HG02759 (cell line): ENCODE results near the gene SH3RF2.
A peak's percentile ranks its signal among the peaks of the same experiment; 100 is the strongest.

Experiments
- ATAC-seq: cut with Tn5 transposase; IDR thresholded peaks from one replicate; pipeline ENCODE4 v1.9.1; 2021; ENCODE audit warnings: mild to moderate bottlenecking, moderate library complexity; ENCODE audit not compliant: unreplicated experiment

Gene SH3RF2

DNA sequence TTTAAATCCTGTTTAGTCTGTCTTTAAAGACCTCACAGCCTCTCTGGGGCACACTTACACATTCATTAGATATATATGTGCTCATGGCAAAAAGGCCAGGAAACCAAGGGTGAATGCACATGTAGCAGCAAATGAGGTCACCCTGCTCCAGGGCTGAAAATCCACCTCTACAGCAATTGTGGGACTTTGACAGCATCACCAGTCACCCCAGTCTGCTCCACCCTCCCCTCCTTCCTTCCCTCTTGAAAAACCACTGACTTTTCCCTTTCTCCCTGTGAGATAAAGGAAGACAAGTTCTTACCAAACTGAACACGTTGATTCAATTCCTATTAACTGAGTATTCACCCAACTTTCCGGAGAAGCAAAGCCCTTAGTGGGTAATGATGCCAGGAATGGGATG lies 15.2 kb upstream of the SH3RF2 start:
- no peak for ATAC-seq

- ATAC-seq, result no peak
Measured at GRCh38 chr5:145922059-145922458, 14.3 kb upstream of the SH3RF2 start.

DNA sequence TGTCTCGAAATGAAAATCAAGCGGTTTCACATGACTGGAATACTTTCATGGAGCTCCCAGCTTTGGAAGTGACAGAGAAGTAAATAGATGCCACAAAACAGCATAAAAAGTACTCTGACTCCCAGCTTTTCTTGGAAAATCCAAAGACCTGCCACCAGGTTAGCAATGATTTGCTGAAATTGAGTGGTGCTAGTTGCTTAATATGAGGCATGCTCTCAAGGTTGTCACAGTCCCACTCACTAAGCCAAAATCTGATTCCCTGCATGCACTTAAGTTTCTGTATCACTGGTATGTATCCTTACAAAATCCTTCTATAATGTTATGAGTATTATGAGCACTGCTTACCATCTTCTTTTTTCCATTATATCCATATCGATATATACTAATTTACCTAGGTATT lies 13.0 kb upstream of the SH3RF2 start:
- ATAC-seq, result no peak

- ATAC-seq, result no peak
Measured at GRCh38 chr5:145924849-145925248, 11.5 kb upstream of the SH3RF2 start.

DNA sequence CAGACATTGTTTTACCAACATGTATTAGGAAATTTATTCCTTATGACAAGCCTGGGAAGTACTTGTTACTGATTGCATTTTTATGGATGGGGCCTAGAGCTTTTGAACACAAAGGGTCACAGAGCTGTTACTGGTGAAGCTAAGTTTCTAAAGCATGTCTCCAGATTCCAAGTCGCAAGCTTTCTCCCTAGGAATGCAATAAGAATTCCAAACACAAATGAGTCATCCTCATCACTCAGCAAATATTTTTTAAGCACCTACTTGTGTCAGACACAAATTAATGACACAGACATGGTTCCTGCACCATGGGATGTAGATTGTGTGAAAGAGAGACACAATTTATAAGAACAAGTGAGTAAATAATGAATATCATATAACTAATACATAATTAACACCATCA lies 11.0 kb upstream of the SH3RF2 start:
- ATAC-seq, result no peak

- ATAC-seq, result no peak
Measured at GRCh38 chr5:145925803-145926202, 10.6 kb upstream of the SH3RF2 start.

DNA sequence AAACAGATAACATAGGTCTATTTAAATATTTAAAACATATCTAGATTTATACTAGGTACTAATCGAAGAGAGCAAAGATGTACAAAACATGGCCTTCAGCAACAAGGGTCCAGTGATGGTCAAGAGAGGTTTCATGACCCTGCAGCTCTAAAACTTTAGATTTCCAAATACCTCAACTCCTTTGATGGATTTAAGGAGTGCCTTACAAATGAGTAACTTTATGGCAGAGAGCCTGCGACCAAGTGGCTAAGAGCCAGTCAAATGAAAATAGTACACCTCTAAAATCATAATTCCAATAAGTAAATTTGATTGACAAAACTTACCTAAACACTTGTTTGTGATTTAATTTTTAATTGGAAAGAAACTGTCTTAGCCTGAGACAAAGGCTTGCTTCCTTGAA lies 4.7 kb upstream of the SH3RF2 start:
- no peak for ATAC-seq

DNA sequence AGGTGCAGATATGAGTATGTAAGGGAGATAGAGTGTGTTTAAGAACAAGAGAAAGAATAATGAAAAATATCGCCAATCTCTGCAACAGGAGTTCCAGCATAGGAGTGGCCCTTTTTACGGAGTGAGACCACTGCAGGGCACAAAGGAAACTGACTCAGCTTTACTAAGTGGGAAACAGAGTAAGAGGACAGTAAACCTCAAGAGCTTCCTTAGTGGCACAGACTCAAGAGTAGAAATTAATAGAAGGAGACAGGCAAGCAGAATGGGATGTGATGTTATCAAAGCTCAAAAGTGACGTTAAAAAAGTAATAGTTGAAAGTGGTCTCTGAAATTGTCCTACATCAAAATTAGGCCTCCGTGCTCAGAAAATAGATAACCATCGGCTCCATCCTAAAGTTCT lies 2.1 kb upstream of the SH3RF2 start:
- no peak for ATAC-seq

- ATAC-seq, result no peak
Measured at GRCh38 chr5:145937432-145938250, 1.3 kb downstream of the SH3RF2 start.

DNA sequence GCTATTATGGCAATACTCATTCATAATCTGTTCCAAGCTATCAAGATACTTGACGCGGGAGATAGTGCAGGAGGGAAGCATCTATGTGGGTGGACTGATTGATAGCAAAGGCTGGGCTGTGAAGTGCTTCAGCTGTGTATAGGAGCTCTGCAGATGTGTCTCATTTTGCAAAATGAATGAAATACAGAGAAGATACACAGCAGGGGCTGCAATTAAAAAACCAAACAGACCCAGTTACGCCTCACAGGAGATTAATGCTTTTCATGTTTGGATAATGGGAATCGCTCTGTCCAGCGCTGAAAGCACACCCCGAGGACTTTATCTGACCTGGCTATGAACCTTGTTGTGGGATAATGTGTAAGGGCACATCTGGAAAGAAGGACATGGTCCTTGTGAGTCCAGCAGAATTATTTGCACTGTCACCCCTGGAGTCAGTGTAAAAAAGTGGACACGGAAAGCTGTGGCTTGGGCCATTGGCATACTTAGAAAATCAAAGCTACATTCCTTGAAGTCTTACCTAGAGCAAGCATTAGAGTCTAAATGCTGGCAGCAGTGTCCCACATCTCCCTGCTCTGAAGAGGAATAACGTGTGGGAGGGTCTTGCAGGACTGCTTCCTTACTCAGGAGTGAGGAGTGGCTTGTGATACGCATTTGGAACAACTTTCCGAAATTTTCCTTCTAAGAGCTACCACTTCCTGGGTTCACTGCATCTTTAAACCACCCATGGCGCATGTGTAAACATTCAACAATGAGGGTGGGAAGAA lies 2.6 kb downstream of the SH3RF2 start:
- ATAC-seq, result no peak

DNA sequence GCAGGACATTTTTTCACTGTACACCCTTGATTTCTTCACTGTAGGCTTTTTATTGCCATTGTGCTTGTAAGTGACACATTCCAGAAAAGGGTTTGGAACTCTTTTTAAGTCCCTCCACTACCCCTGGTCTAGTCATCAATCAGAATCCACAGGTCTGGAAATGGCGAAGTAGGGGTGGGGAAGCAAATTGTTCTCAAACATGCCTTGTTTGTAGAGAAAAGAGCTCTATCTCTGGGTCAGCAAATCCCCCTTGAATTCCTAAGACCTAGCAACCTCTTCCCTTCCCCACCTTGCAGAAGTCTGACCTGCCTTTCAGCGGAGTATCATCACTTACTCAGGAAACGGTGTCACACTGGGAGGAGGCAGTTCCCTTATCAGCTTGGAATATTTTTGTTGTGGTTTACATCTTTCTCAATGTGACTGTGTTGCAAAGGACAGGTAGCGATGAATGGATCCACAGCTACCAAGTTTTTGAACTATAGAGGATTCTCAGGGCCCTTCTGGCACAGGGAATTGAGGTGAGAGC lies 3.2 kb downstream of the SH3RF2 start:
- no peak for ATAC-seq

GRCh38 chr5:145941096-145941447 lies 4.7 kb downstream of the SH3RF2 start:
- no peak for ATAC-seq

- no peak for ATAC-seq
Measured at GRCh38 chr5:145941448-145942130, 5.2 kb downstream of the SH3RF2 start.

GRCh38 chr5:145942201-145942600 lies 5.8 kb downstream of the SH3RF2 start:
- no peak for ATAC-seq

DNA sequence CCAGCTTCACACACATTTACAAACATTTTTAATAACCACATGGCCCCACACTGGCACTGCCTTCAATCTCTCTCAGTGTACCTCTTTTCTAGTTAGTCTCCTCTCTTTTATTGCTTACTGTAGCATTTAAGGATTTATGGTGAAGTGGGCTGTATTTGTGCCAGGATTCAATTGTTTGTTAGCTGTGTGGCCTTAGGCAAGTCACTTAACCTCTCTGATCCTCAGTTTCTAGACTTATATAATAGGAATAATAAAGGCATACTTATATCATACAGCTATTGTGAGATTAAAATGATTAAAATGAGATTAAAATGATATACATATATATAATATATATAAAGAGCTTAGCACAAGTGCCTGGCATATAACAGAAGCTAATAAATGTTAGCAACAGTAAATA lies 6.4 kb downstream of the SH3RF2 start:
- no peak for ATAC-seq

DNA sequence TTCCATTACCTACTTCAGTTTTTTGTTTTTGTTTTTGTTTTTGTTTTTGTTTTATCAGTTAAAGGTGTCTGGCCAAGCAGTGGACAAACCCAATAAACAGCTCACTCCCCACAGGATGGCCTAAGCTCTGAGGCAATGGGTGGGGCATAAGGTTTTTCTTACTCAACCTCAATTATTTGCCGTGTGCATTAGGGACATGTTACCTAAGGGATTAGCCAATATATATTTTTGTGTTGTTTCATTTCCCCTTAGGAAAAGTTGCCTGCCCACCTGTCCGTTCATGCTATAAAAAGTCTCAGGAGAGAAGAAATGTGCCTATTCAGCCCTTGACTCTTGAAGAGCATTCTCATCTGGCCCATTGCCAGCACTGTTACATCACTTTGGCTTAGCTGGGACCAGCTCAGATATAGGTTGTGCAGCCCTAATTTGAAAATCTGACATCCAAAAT lies 7.3 kb downstream of the SH3RF2 start:
- no peak for ATAC-seq

DNA sequence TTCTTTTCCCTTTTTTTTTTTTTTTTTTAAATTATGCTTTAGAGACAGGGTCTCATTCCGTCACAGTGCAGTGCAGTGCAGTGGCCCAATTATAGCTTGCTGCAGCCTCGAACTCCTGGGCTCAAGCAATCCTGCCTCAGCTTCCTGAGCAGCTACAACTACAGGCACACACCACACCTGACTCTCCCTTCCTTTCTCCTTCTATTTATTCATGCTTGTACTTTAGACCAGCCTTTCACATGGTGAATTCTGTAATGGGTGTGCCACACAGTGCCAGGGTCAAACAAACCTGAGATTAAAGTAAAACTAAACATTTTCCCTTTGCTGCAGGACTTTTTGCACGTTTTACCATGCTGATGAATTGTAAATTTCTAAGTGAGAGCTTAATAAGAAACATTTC lies 8.0 kb downstream of the SH3RF2 start:
- ATAC-seq, result no peak

- ATAC-seq, result no peak
Measured at GRCh38 chr5:145945620-145946111, 9.3 kb downstream of the SH3RF2 start.

GRCh38 chr5:145946112-145946861 lies 9.9 kb downstream of the SH3RF2 start:
- peak; percentile 95 for ATAC-seq

DNA sequence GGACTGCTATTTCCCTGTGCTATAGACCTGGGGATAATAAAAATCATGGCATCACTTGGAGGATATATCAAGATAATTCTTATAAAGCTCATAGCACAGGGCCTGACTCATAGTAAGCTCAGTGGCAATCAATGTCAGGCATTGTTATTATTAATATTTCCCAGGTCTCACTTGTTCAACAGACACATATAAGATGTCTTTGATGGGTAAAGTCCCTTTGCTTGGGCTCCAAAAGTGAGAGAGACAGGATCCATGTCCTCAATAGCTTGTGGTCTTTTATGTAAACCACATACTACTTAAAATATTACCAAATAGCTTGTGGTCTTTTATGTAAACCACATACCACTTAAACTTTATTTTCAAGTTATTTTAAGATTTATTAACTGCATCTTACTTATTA lies 11.2 kb downstream of the SH3RF2 start:
- ATAC-seq, result no peak

GRCh38 chr5:145948047-145948446 lies 11.7 kb downstream of the SH3RF2 start:
- no peak for ATAC-seq
